GM12873 (cell line): ENCODE data around the gene IL1RAPL2.

Experiments used
- CTCF ChIP-seq: IDR thresholded peaks from 2 replicates; pipeline ENCODE4 v1.5.1; 2012; ENCODE audit warnings: low read depth, mild to moderate bottlenecking, moderate library complexity, low read length, control low read depth; ENCODE audit not compliant: insufficient read depth; ENCODE audit errors: missing control alignments

Gene IL1RAPL2

DNA sequence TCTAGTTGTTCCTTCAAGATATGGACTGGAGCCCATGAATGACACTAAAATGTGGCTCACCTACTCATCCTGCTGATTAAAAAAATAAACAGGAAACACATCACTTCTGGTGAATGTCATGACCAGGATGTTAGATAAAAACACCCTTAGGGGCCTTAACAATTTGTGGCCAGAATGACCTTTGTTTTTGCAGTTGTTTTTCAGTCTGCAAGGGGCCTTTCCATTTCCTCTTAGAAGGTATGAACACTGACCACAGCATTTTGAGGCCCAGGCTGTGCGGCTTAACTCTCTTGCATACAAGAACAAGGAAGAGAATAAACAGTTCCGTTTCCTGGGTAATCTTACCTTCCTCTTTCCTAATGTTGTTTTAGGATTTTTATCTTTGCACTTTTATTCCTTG lies 113.2 kb downstream of the IL1RAPL2 start:
- no peak for TF ChIP-seq CTCF

- TF ChIP-seq CTCF = no peak
Observed at GRCh38 chrX:104681214-104681613, 115.2 kb downstream of the IL1RAPL2 start.

- TF ChIP-seq CTCF = no peak
Observed at GRCh38 chrX:104684077-104684476, 118.1 kb downstream of the IL1RAPL2 start.

- no peak for TF ChIP-seq CTCF
Observed at GRCh38 chrX:104695593-104695992, 129.6 kb downstream of the IL1RAPL2 start.

GRCh38 chrX:104696667-104697066 lies 130.7 kb downstream of the IL1RAPL2 start:
- no peak for TF ChIP-seq CTCF

DNA sequence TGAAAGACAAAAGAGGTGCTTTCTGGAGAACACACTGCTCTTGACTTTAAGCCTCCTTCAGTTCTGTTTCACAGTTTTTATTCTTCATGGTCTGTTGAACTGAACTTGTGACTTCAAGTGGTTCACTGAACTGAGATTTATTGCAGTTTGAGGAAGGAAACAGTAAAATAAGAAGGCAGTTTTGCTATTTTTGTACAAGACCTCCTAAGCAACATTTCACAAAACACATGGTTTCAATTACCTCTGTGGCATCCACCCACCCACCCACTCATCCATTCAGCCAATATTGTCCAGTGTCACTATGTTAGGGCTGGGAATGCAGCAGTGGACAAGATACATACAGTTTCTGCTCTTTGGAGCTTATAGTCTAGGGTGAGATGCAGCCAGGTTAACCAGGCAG lies 131.3 kb downstream of the IL1RAPL2 start:
- TF ChIP-seq CTCF = no peak

DNA sequence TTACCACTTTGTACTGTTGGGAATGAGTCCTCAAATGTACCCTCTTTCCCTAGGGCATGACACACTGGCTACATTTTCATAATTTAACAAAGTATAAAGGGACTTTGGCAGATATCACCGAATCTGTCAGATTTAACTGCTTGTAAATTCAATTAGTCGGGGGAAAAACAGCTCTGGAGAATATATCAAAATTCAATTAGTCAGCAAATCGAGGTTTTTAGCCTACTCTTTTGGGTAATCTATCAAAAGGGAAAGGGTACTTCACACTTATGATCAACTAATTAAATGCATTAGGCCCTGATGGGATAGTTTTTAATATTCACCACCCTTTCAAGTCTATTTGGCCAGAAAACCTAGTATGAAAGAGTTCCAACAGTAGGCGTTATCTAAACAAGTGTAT lies 141.0 kb downstream of the IL1RAPL2 start:
- no peak for TF ChIP-seq CTCF

- TF ChIP-seq CTCF = no peak
Observed at GRCh38 chrX:104707572-104707971, 141.6 kb downstream of the IL1RAPL2 start.
